GM21717 (cell line): Measurements from ENCODE around the gene HBG2.
"Not testable (repeated sequence)": the region's sequence is repeated elsewhere in the genome, so short reads cannot be mapped to it uniquely, and the experiment has no call there.

Experiments used
- ATAC-seq: cut with Tn5 transposase; IDR thresholded peaks from one replicate; pipeline ENCODE4 v1.9.1; 2021; ENCODE audit warnings: mild to moderate bottlenecking, moderate library complexity; ENCODE audit not compliant: unreplicated experiment

The HBG2 gene

DNA sequence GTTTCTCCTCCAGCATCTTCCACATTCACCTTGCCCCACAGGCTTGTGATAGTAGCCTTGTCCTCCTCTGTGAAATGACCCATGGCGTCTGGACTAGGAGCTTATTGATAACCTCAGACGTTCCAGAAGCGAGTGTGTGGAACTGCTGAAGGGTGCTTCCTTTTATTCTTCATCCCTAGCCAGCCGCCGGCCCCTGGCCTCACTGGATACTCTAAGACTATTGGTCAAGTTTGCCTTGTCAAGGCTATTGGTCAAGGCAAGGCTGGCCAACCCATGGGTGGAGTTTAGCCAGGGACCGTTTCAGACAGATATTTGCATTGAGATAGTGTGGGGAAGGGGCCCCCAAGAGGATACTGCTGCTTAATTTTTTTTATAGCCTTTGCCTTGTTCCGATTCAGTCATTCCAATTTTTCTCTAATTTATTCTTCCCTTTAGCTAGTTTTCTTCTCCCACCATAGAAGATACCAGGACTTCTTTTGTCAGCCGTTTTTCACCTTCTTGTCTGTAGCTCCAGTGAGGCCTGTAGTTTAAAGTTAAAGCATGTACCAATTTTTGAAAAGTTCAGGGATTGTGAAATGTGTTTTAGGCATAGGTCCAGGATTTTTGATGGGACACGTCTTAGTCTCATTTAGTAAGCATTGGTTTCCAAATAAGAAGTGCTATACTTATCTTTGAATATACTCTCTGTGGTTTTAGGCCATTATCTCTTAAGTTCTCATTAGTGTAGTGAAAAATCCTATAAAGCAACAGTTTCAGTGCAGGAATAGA, at the start of gene HBG2:
HBG2 (minus strand) TSS at position 136 of the 768 bp plus-strand sequence; CDS start at position 83, 53 bp downstream.
- ATAC-seq, result not testable (repeated sequence)

DNA sequence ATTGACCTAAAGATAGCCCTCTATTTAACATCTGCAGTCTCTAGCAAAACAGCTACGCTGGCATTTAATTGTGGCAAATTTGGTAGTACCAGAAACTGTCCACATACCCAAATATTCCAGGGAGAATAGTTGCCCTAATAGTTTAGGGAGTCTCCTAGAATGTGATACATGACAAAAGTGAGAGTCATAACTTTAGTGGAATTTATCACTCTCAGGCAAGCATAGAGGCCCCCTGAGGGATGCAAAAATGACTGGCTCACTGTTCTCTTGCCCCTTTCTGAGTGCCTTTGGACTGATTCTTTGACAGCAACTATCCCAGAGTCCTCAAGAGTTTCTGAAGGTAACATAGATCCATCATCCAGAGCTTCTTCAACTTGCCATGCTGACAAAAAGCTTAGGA, 49.5 kb upstream of the HBG2 start:
- ATAC-seq, result no peak

DNA sequence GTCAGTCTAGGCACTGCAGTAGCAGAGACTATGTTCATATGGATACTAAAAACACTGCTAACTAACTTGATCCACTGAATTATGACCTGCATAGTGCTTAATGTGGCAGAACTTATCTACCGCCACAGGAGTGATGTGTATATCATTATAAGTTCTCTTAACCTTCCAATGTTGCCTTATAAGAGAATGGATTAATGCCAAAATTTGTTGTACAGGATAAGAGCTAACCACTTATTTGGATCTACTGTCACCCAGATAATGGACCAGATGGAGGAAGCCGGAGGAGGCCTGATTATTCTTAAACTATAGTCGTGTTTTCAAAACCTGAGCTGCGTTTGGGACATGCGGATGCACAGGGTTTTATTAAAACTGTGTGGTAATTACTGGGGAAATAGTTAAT, 49.0 kb upstream of the HBG2 start:
- no peak for ATAC-seq

DNA sequence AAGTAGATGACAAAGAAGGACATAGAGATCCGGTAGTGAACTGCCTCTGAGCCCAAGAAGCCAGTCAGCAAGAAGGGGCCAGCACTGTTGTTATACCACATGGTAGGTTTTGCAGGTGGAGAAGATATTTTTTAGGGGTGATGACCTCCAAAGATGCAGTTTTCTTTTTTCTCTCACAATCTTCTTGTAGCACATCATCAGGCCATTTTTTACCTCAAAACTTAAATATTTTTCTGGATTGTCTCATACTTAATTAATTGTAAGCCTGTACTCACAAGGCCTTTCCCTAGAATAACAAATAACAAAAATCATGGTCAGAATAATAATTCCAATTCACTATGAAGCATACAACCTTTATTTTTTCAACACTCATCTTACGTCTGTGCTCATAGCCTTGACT, 47.3 kb upstream of the HBG2 start, which contains the start of gene OR51B4:
OR51B4 (minus strand) TSS at position 101 of the 400 bp plus-strand sequence; CDS start at position 101, 0 bp downstream.
- no peak for ATAC-seq

DNA sequence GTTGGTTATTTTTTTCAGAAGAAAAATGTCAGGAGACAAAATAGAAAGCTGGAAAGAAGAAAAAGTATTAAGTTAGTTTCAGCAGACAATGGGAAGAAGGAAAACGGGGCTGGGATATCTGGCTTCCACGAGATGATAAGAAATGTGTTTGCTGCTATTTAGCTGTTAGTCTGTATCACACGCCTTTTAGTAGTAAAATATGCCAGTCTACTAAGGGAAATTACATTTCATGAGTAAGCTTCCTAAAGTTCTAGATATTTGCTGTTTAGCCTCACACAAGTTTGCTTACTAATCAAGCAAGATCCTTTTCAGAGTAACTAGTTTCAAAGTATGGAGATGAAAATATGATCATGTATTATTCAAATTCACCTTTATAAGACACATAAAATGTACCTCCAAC, 45.7 kb upstream of the HBG2 start:
- no peak for ATAC-seq

DNA sequence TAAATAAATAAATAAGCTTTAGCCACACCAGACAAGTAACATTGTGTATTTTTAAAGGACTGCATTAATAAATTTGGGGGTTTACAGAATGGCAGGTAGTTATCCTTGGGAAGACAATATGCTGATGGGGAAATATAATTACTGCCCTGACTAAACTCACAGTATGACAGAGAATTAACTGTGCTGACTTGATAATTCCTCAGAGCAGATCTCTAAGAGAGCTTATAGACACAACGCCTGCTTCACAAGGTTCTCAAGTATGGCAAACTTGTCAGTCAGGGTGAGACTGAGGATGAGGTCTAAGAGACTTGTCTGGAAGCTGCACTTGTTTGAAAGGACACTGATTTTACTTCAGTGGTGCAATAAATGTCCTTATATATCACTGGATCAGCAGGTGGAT, 43.9 kb upstream of the HBG2 start:
- ATAC-seq, result no peak

DNA sequence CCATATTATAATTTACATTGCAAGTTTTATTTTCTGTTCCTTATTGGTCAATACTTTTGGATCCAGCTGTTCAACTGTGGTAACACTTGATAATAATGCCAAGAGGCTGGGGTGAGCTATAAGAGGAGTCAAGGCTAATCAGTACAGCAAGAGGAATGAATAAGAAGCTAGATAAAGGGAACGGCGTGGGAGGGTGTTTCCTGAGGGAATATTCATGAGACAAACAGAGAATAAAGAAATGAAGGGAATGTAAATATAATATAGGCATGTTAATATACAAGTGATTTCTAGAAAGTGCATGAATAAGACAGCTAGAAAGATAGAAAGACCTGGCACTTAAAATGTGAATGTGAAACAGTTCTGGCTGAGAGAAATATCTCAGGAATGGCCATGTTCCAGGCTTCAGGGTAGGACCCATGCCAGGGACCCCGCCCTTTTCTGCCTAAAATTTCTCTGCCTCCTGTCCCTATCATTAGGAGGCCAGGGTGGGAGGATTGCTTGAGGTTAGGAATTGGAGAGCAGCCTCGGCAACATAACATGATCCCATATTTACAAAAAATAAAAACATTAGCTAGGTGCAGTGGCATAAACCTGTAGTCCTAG, 43.2 kb upstream of the HBG2 start:
- ATAC-seq, result no peak

DNA sequence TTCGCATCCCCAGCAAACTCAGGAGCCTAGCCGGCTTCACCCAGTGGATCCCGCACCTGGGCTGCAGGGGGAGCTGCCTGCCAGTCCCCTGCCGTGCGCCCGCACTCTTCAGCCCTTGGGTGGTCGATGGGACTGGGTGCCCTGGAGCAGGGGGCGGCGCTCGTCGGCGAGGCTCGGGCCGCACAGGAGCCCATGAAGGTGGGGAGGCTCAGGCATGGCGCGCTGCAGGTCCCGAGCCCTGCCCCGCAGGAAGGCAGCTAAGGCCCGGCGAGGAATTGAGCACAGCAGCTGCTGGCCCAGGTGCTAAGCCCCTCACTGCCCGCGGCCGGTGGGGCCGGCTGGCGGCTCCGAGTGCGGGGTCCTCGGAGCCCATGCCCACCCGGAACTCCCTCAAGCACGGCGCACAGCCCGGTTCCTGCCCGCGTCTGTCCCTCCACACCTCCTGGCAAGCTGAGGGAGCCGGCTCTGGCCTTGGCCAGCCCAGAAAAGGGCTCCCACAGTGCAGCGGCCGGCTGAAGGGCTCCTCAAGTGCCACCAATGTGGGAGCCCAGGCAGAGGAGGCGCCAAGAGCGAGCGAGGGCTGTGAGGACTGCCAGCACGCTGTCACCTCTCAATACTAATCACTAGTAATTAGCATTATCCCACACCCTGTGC, 39.9 kb upstream of the HBG2 start:
- not testable (repeated sequence) for ATAC-seq

DNA sequence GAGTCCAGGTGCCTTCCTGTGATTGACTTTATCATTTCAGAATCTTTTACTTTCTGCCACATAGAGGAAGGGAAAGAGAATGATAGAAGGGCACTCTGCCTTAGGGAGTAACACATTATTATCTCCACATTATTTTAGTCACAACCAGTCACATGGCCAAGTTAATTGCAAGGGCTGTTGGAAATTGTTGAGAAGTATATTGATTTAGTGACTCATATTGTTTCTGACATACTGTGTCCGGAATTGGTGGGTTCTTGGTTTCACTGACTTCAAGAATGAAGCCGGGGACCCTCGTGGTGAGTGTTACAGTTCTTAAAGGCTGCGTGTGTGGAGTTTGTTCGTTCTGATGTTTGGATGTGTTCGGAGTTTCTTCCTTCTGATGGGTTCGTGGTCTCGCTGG, 38.4 kb upstream of the HBG2 start:
- ATAC-seq, result no peak

DNA sequence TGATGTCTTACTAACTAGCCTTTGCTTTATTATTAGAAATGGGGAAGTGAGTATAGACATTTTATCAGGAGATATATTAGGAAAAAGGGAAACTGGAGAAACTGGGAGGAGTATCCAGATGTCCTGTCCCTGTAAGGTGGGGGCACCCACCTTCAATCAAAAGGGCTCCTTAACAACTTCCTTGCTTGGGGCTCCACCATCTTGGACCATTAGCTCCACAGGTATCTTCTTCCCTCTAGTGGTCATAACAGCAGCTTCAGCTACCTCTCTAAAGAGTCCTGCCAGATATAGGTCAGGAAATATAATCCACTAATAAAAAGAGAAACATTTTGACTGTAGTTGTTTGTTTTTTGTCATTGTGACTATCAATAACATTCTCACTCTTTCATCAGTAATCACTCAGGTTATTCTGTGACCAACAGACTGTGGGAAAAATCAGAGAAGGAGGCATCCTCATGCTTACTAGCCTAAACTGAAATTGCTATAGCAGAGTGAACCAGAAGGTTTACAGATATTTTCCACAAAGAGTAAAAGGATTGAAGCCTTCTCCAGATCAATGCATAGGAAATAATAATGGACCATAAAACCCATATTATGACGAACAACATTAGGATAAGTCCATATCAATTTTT, 36.7 kb upstream of the HBG2 start:
- peak; percentile 93 for ATAC-seq

DNA sequence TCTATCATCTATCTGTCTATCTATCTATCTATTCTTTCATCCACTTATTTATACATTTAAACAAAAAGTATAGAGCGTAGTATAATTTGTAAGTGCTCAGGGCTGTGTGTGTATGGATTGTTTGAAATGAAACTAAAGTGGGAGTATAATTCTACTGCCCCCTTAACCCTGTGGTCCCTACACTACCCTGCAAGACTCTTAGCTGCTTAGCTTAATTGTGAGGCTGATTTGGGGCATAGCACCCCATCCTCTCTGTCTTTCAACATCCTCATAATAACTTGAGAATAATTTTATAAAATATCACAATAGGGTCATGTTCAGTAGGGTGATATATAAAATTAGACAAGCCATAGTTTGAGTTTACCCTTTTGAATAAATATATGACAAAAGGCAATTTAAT, 35.5 kb upstream of the HBG2 start:
- no peak for ATAC-seq

DNA sequence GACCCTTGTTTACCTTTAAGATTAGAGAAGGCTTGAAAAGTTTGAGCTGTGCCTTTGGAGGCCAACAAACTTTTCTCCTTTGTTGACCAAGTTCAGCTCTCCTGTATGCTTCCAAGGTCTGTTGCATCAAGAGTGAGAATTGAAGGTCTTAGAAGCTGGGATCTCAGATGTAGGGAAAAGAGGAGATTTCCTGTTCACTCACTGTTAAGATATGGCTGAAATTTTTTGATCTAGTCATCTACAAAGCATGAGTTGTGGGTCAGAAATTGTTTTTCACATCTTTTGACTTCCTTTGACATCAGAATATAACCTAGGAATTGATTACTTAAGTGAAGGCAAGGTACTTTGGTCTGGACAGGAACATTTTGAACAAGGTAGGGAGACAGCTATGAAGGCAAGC, 35.1 kb upstream of the HBG2 start:
- ATAC-seq, result no peak

DNA sequence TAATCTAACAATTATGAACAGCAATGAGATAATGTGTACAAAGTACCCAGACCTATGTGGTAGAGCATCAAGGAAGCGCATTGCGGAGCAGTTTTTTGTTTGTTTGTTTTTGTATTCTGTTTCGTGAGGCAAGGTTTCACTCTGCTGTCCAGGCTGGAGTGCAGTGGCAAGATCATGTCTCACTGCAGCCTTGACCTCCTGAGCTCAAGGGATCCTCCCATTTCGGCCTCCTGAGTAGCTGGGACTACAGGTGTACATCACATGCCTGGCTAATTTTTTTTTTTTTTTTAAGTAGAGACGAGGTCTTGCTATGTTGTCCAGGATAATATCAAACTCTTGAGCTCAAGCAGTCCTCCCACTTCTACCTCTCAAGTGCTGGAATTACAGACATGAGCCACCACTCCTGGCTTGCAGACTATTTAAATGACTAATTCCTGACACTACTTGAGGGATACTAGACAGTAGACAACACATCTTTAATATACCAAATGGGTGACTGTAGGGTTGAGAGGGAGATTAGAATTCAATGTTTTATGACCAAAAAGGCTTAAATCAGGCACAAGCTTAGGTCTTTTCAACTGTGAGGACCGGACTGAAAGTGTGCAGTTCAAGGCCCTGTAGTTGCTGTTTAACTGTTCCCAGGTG, 34.4 kb upstream of the HBG2 start:
- no peak for ATAC-seq

DNA sequence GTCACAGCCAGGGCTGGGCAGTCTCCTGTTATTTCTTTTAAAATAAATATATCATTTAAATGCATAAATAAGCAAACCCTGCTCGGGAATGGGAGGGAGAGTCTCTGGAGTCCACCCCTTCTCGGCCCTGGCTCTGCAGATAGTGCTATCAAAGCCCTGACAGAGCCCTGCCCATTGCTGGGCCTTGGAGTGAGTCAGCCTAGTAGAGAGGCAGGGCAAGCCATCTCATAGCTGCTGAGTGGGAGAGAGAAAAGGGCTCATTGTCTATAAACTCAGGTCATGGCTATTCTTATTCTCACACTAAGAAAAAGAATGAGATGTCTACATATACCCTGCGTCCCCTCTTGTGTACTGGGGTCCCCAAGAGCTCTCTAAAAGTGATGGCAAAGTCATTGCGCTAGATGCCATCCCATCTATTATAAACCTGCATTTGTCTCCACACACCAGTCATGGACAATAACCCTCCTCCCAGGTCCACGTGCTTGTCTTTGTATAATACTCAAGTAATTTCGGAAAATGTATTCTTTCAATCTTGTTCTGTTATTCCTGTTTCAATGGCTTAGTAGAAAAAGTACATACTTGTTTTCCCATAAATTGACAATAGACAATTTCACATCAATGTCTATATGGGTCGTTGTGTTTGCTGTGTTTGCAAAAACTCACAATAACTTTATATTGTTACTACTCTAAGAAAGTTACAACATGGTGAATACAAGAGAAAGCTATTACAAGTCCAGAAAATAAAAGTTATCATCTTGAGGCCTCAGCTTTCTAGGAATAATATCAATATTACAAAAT, 33.7 kb upstream of the HBG2 start:
- no peak for ATAC-seq

DNA sequence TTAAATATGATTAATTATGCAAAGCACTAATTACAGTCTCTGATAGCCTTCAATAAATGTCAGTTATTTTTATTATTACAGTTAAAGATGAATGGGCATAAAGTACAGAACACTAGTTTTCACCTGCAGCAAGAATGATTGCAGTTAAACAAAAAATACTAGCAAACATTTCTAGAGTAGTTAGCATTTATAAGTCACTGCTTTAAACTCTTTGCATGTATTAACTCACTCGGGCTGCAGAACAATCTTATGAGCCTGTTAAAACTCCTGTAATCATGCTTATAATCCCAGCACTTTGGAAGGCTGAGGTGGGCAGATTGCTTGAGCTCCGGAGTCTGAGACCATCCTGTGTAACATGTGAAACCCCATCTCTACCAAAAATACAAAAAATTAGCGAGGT, 32.3 kb upstream of the HBG2 start:
- ATAC-seq, result no peak

DNA sequence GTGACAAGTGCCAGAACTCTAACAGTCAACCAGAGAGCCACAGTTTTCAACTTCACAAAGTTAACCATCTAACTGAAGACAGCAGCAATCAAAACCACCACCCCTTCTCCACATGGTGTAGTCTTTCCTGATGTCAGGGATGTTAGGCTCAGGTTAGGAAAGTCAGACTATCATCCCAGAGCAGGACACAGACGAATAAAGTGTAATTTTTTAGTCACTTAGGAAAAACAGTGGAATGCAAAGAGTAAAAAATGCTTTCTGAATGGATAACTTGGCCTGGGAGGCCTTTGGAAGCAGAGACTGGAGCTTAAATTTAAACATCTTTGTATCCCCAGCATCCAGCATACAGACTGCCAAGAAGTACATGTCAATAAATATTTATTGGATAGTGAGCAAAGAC, 31.8 kb upstream of the HBG2 start:
- ATAC-seq, result no peak

DNA sequence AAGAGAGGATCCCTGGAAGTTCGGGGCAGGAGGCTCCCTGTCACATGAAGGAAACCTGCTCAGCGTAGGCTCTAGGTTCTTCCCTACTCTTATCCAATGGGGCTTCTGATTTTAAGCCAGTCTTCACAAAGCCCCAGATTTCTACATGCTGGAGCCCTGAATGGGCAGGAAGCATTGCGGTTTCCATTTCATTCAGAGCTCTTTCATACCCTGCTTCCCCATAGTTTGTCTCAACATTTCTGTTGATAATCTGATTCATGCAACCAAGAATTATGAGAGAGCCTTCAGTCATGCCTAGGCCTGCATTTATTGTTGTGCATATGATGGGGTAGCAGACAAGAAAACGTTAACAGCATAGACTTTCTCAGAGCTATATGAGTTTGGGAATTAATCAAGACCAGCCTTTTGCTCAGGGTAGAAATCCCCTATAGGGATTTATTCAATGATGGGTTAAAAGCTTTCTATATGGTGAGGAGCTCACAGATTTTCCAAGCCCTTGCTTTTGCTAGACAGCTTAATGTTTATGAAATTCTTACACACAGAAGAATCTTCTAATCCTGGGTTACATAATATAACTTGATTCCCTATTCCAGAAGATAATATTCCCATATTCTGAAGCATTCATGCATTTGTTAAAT, 31.2 kb upstream of the HBG2 start:
- ATAC-seq, result no peak

DNA sequence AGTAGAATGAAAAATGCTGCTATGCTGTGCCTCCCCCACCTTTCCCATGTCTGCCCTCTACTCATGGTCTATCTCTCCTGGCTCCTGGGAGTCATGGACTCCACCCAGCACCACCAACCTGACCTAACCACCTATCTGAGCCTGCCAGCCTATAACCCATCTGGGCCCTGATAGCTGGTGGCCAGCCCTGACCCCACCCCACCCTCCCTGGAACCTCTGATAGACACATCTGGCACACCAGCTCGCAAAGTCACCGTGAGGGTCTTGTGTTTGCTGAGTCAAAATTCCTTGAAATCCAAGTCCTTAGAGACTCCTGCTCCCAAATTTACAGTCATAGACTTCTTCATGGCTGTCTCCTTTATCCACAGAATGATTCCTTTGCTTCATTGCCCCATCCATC, 30.1 kb upstream of the HBG2 start:
- no peak for ATAC-seq

DNA sequence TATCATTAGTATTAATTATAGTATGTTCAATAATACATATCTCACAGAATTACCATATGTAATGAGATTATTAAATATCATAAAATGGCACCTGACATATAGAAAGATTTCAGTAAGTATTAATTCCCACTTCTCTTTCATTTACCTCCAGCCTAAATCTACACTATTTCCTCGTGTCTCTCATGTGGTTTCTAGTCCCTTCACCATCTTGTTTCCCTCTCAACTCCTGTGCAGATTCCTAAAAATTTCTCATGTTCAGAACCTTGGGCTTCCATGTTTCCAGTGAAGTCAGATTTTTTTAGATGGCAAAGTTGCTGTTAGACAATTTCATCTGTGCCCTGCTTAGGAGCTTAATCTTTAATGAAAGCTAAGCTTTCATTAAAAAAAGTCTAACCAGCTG, 29.3 kb upstream of the HBG2 start:
- ATAC-seq, result no peak

DNA sequence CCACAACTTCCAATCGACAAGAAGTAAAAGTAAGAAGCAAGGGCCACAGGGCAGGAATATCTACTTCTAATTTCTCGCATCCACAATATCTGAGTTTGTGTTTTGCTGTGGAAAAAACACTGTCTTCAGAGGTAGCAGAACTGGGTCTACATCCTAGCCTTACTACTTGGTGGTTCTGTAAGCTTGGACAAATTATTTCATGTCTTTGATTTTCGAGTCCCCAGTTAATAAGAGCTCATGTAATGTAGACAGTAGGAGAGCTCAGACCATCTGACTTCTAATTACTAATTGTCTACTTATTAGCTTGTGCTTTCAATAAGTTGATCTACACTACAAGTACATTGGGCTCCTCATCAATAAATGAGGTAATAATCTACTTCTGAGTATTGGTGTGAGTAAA, 28.5 kb upstream of the HBG2 start:
- ATAC-seq, result no peak
